ENCODE data around the gene RAD23A.
"Not testable (repeated sequence)": the region's sequence is repeated elsewhere in the genome, so short reads cannot be mapped to it uniquely, and the experiment has no call there.

The RAD23A gene

GRCh38 chr19:12937093-12937926 lies 8.4 kb upstream of the RAD23A start:
- peak overlapping the region in 15 of 21 experiments; percentile 28 to 96 (median 54) for H3K27ac ChIP-seq
- peak overlapping the region; percentile 81 to 100 (median 87) for H3K4me3 ChIP-seq

- Histone ChIP-seq H3K4me3 (peak within 1 kb of the TSS; percentile 81 to 100 (median 87)), H3K27ac (peak within 1 kb of the TSS; percentile 18 to 99 (median 92))
Measured at GRCh38 chr19:12937927-12938778, 7.5 kb upstream of the RAD23A start, which contains the start of gene CALR. Gene CALR (plus strand): TSS chr19:12938609. CDS start chr19:12938680, 71 bp downstream.

DNA sequence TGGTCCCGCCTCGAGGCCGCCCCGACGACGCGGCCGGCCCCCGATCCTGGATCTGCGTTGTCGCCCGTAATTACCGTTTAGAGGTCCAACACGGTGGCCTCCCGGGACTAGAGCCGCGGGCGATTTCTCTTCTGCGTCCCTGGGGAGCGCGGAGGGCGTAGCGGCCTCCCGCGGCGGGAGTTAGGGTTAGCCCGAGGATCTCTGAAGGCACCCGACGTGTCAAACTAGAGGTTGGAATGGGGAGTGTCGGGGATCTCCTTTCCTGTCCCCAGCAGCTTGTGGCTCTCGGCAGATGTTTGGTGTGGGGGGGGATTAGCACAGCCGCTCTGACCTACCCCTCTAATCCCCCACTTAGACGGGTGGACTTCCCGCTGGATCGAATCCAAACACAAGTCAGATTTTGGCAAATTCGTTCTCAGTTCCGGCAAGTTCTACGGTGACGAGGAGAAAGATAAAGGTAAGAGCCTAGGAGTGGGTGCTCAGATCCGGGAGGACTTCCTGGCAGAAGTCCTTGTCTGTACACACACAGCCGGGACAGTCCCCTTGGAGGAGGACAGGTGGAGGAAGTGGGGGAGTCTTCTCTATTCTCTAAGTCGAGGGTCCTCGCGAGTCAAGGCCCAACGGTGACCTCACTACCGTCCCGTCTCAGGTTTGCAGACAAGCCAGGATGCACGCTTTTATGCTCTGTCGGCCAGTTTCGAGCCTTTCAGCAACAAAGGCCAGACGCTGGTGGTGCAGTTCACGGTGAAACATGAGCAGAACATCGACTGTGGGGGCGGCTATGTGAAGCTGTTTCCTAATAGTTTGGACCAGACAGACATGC lies 6.7 kb upstream of the RAD23A start:
- peak overlapping the region; percentile 18 to 99 (median 92) for H3K27ac ChIP-seq
- peak overlapping the region; percentile 81 to 100 (median 87) for H3K4me3 ChIP-seq

DNA sequence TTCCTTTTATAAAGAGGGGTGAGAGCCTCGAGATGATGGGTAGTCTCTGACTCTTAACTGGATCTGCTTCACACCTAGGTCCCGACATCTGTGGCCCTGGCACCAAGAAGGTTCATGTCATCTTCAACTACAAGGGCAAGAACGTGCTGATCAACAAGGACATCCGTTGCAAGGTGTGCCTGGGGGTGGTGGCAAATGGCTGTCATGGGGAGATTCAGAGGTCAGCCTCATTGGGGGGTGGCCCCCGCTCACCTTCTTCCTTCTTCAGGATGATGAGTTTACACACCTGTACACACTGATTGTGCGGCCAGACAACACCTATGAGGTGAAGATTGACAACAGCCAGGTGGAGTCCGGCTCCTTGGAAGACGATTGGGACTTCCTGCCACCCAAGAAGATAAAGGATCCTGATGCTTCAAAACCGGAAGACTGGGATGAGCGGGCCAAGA lies 5.7 kb upstream of the RAD23A start:
- Histone ChIP-seq H3K4me3 (peak overlapping the region; percentile 81 to 100 (median 87)), H3K27ac (peak overlapping the region in 13 of 21 experiments; percentile 30 to 99 (median 92))

GRCh38 chr19:12940897-12941296 lies 4.8 kb upstream of the RAD23A start:
- H3K27ac ChIP-seq = peak overlapping the region in 8 of 21 experiments; percentile 7 to 99 (median 60)

GRCh38 chr19:12943437-12944044 lies 2.1 kb upstream of the RAD23A start:
- no peak overlapping the region for H3K4me3 ChIP-seq
- peak overlapping the region in 6 of 21 experiments; percentile 1 to 49 (median 18) for H3K27ac ChIP-seq

More at GRCh38 chr19:12940897-12941296, 4.8 kb upstream of the RAD23A start:
- H3K4me3 ChIP-seq = peak overlapping the region in 1 of 7 experiments; percentile 84

DNA sequence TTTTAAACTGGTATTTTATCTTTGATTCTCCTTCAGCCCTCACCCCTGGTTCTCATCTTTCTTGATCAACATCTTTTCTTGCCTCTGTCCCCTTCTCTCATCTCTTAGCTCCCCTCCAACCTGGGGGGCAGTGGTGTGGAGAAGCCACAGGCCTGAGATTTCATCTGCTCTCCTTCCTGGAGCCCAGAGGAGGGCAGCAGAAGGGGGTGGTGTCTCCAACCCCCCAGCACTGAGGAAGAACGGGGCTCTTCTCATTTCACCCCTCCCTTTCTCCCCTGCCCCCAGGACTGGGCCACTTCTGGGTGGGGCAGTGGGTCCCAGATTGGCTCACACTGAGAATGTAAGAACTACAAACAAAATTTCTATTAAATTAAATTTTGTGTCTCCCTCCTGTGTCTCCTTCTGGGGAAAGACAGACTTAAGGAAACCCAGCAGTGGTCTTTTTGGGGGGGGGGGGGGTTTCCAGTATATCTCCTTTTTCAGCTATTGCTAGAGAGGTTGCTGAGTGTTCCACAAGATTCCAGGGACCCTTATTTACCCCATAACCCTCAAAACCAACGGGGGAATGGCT lies 1.5 kb upstream of the RAD23A start:
- Histone ChIP-seq H3K27ac (peak overlapping the region in 9 of 21 experiments; percentile 2 to 98 (median 66)), H3K4me3 (no peak overlapping the region)

DNA sequence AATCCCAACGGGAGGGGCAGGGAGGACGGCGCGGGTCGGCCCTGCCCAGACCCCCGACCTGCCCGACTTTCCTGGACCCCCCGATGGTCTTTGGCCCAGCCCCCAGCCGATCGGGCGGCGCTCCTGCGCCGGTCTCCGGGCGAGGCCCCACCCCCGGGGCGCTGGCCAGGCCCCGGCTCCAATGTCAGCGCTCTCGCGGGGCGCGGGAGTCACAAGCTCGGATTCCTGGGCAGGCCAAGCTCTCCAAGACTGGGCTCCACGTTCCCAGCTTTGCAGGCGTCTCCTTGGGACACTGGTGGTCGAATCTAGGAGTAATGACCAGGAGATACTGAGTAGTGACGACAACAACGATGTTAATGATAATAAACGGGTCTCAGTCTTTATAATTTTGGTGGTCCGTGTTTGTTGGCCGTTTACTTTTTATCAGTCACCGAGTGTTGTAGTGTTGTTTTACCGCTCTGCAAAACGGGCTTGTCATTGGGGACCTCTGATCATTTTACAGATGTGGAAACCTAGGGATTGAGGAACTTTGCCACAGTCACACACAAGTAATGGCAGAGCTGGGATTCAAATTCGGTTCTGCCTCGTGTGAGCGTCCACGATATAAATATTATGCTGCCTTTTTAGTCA lies 545 bp downstream of the RAD23A start:
- Histone ChIP-seq H3K27ac (peak overlapping the region; percentile 85 to 99 (median 96)), H3K4me3 (peak overlapping the region; percentile 80 to 98 (median 86))

DNA sequence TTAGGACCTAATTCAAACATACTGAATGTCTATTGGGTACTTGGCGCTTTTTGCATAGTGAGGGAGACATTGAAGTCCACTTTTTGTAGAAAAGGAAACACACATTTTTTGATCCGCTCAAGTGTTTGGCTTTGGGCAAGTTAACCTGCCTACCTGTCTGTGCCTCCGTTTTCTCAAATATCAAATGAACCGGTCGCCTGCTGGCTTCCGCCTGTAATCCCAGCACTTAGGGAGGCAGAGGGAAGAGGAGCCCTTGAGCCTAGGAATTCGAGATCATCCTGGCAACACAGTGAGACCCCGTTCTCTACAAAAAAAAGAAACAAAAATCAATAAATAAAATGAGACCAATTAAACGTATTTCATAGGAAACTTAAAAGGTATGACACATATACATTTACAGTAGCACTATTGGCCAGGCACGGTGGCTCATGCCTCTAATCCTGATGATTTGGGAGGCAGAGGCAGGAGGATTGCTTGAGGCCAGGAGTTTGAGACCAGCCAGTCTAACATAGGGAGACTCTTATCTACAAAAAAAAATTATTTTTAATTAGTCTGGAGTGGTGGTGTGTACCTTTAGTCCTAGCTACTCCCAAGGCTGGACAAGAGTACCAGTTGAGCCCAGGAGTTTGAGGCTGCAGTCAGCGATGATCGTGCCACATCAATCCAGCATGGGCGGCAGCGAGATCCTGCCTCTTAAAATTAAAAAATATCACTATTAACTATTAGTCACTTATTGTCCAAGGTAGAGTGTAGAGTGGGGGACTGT lies 1.3 kb downstream of the RAD23A start:
- Histone ChIP-seq H3K27ac (peak overlapping the region in 16 of 21 experiments; percentile 90 to 99 (median 96)), H3K4me3 (peak overlapping the region; percentile 80 to 98 (median 86))

GRCh38 chr19:12947702-12948611 lies 2.3 kb downstream of the RAD23A start:
- Histone ChIP-seq H3K27ac (peak overlapping the region in 4 of 21 experiments; percentile 5 to 37 (median 33)), H3K4me3 (no peak overlapping the region)

DNA sequence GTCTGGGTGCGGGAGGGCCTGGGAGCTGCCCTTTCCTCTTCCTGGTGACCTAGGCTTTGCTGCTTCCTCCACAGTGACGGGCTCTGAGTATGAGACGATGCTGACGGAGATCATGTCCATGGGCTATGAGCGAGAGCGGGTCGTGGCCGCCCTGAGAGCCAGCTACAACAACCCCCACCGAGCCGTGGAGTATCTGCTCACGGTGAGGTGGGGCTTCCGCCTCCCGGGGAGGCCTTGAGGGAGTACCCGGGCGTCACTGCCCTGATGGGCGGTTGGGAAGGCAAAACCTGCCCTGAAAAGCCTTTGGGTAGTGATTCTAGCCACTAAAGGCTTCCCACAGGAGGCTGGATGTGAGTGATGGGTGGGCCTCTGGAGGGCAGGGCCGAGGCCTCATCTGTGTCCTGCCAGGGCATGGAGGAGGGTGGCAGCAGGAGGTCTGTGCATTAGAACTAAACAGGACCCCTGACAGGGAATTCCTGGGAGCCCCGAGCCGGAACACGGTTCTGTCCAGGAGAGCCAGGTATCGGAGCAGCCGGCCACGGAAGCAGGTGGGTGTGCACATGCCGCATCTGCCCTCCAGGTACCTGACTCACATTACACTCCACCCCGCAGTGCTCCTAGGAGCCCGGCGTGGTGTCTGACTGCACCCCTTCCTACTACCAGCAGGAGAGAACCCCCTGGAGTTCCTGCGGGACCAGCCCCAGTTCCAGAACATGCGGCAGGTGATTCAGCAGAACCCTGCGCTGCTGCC lies 3.1 kb downstream of the RAD23A start:
- no peak overlapping the region for H3K4me3 ChIP-seq
- peak overlapping the region in 4 of 21 experiments; percentile 4 to 39 (median 18) for H3K27ac ChIP-seq

DNA sequence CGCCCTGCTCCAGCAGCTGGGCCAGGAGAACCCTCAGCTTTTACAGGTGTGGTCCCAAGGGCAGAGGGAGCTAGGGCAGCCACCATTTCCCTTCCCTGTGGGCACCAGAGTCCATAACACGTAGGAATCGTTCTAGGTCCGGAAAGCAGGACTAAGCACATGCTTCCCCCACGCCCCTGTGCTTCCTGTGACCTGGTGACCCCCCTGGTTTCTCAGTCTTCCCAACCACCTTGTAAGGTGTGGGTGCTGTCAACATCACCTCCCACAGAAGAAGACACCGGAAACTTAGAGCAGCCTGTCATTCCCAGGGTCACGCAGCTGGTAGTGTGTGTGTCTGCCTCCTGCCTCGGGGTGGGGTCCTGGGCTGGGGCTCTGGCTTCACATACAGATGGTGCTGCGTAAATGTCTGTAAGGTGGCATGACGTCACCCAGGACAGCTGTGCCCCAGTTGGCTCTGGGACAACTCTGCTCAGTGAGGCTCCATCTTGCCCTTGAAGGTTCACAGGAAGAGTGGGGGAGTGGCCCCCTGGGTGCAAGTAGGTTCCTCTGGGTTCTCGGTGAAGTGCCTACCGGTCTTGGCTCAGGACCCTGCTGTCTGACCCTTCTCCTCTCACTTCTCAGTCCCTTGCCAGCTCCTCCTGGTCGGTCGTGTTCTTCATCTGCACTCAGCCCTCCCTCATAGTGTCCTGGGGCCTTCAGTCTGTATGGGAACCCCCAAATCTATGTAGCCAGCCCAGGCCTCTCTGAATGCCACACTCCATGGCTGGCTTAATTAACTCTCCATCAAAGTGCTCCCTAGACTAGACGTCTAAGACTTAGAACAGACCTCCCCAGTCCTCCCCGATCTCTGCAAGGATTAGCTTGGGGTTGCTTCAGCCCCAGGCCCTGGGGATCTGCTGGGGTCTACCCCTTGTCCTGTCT lies 4.0 kb downstream of the RAD23A start:
- Histone ChIP-seq H3K27ac (peak overlapping the region in 2 of 21 experiments; percentile 4 to 39), H3K4me3 (no peak overlapping the region)

DNA sequence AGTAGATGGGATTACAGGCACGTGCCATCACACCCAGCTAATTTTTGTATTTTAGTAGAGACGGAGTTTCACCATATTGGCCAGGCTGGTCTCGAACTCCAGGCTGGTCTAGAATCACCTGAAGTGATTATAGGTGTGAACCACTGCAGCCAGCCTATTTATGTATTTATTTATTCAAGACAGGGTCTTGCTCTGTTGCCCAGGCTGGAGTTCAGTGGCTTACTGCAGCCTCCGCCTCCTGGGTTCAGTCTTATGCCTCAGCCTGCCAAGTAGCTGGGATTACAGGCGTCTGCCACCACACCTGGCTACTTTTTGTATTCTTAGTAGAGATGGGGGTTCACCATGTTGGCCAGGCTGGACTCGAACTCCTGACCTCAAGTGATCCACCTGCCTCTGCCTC lies 6.4 kb downstream of the RAD23A start:
- not testable (repeated sequence) for H3K4me3 ChIP-seq
- H3K27ac ChIP-seq = peak overlapping the region in 13 of 21 experiments; percentile 28 to 95 (median 56)

- H3K4me3 ChIP-seq = no peak overlapping the region
Measured at GRCh38 chr19:12952488-12953137, 7.0 kb downstream of the RAD23A start.

More at GRCh38 chr19:12952488-12953137, 7.0 kb downstream of the RAD23A start:
- H3K27ac ChIP-seq = peak overlapping the region in 15 of 21 experiments; percentile 30 to 95 (median 56)
